GM10266 (cell line): ENCODE measurements around the gene ABCC4.

Source experiments
- DNase-seq: peaks from one replicate; pipeline ENCODE4 v3.0.0; 2012; ENCODE audit errors: extremely low spot score
- CTCF ChIP-seq: IDR thresholded peaks from 2 replicates; pipeline ENCODE4 v1.5.1; 2012; ENCODE audit warnings: mild to moderate bottlenecking, low read depth; ENCODE audit not compliant: control insufficient read depth, insufficient read depth; ENCODE audit errors: missing control alignments

ABCC4 gene

GRCh38 chr13:95256091-95256490, 45.2 kb downstream of the ABCC4 start:
- no peak for TF ChIP-seq CTCF
- DNase-seq = no peak

- DNase-seq = no peak
- no peak for TF ChIP-seq CTCF
Measured at GRCh38 chr13:95255072-95255732, 46.0 kb downstream of the ABCC4 start.

- TF ChIP-seq CTCF = no peak
- no peak for DNase-seq
Measured at GRCh38 chr13:95254339-95254738, 46.9 kb downstream of the ABCC4 start.

GRCh38 chr13:95253033-95253432, 48.2 kb downstream of the ABCC4 start:
- DNase-seq = no peak

GRCh38 chr13:95251641-95252040, 49.6 kb downstream of the ABCC4 start:
- DNase-seq = no peak
- TF ChIP-seq CTCF = no peak

More at GRCh38 chr13:95253033-95253432, 48.2 kb downstream of the ABCC4 start:
- TF ChIP-seq CTCF = no peak

GRCh38 chr13:95250961-95251360, 50.3 kb downstream of the ABCC4 start:
- TF ChIP-seq CTCF = no peak
- no peak for DNase-seq

GRCh38 chr13:95248953-95249352, 52.3 kb downstream of the ABCC4 start:
- no peak for TF ChIP-seq CTCF
- DNase-seq = no peak
